AG10803 (cell line): ENCODE measurements around the gene NKIRAS2.

Experiments
- DNase-seq: peaks from one replicate; pipeline ENCODE4 v3.0.0; 2010; ENCODE audit warnings: low read depth
- H3K4me3 ChIP-seq: 2 replicates; pipeline ENCODE4 v1.5.1; 2011; ENCODE audit warnings: mild to moderate bottlenecking, low read length, control low read depth
- TF ChIP-seq, protein P1 (sequence below): conservative IDR thresholded peaks from 2 replicates; pipeline ENCODE4 v1.5.1; 2011; ENCODE audit warnings: mild to moderate bottlenecking, low read length, control low read depth, inconsistent platforms

NKIRAS2 gene

GRCh38 chr17:42019509-42020404 is at the start of gene NKIRAS2:
TSS of gene NKIRAS2 (plus strand) at chr17:42020090. CDS start at chr17:42021578, 1,488 bp downstream.
- peak within 1 kb of the TSS; percentile 85 for H3K4me3 ChIP-seq
- TF ChIP-seq, protein P1, sequence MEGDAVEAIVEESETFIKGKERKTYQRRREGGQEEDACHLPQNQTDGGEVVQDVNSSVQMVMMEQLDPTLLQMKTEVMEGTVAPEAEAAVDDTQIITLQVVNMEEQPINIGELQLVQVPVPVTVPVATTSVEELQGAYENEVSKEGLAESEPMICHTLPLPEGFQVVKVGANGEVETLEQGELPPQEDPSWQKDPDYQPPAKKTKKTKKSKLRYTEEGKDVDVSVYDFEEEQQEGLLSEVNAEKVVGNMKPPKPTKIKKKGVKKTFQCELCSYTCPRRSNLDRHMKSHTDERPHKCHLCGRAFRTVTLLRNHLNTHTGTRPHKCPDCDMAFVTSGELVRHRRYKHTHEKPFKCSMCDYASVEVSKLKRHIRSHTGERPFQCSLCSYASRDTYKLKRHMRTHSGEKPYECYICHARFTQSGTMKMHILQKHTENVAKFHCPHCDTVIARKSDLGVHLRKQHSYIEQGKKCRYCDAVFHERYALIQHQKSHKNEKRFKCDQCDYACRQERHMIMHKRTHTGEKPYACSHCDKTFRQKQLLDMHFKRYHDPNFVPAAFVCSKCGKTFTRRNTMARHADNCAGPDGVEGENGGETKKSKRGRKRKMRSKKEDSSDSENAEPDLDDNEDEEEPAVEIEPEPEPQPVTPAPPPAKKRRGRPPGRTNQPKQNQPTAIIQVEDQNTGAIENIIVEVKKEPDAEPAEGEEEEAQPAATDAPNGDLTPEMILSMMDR, result peak; percentile 74
- DNase-seq, result peak; percentile 92

GRCh38 chr17:41970901-41971331 is 49.0 kb upstream of the NKIRAS2 start:
- DNase-seq, result no peak
- TF ChIP-seq, protein P1, result no peak
- H3K4me3 ChIP-seq, result no peak overlapping the region

- no peak for DNase-seq
- H3K4me3 ChIP-seq, result no peak overlapping the region
Observed at GRCh38 chr17:41971721-41972523, 48.0 kb upstream of the NKIRAS2 start.

DNA sequence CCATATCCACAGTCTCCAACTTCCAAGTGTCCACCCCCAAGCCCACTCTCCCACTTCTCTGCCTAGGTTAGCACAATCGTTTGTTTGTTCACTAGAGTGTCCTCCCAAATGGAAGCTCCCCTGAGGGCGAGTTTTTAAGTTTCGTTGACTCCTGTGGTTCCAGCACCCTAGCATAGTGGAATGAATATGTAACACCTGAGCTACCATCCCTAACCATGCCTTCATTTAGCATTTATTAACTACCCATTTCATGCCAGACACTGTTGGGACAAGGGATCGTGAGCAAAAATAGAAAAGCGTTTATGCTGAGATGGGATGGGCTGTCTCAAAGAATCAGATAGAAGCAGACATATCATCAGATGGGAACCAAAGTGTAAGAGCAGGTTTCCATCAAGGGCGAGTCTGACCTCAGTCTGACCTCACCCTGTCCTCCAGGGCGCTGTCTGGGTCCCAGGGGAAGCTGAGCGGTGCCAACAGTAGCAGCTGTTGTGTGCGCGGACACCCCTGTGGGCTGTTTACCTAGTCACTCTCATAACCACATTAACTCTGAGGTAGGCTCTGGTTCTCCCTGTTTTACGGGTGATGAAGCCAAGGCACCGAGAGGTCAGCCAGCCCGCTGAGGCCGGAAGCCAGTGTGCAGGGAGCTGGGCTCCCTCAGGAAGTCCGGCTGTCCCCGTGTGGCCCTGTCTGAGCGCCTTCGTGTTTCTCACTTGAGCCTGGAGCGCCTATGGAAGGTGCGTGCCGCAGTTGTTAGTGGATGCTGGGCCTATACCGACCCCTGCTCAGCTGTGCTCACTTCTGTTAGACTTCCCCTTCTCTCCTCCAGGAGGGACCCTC is 47.1 kb upstream of the NKIRAS2 start:
- TF ChIP-seq, protein P1, result no peak
- no peak for DNase-seq
- H3K4me3 ChIP-seq, result no peak overlapping the region

More at GRCh38 chr17:41971721-41972523, 48.0 kb upstream of the NKIRAS2 start:
- TF ChIP-seq, protein P1, result no peak

DNA sequence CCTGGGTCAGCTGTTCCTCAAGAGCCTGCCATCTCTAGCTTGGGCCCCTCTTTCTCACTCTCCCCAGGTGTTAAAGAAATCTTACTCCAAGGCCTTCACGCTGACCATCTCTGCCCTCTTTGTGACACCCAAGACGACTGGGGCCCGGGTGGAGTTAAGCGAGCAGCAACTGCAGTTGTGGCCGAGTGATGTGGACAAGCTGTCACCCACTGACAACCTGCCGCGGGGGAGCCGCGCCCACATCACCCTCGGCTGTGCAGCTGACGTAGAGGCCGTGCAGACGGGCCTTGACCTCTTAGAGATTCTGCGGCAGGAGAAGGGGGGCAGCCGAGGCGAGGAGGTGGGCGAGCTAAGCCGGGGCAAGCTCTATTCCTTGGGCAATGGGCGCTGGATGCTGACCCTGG is 46.5 kb upstream of the NKIRAS2 start:
- TF ChIP-seq, protein P1, result no peak

GRCh38 chr17:41974031-41974430 is 45.9 kb upstream of the NKIRAS2 start:
- H3K4me3 ChIP-seq, result no peak overlapping the region
- DNase-seq, result no peak
- TF ChIP-seq, protein P1, result no peak

More for the DNA sequence above, 46.5 kb upstream of the NKIRAS2 start:
- no peak for DNase-seq
- H3K4me3 ChIP-seq, result no peak overlapping the region
